HCT116 (cell line): Measurements from ENCODE around the gene MGST2. TPM values are rescaled to one million over a fixed set of nuclear protein-coding genes. Genes with fewer than 3 reads are reported as not detected.

Experiments
- ATAC-seq: fragments of 200-7000 bp; cut with Tn5 transposase; 2 replicates; pipeline ENCODE4 v1.9.1; 2020; ENCODE audit warnings: mild to moderate bottlenecking, moderate library complexity
- BruUV-seq: library from RNA; stranded (reverse); fragments of 400-500 nt; replicated peaks from 2 replicates; lab custom pipeline; 2021; lab: Mats Ljungman, UMichigan
- CTCF ChIA-PET: fragments of 300-600 bp; sonication (Branson Sonifier 250); formaldehyde crosslinking; loops from one replicate; lab custom pipeline; 2021; ENCODE audit warnings: antibody characterized with exemption; lab: Charles Lee
- POLR2A ChIA-PET: fragments of 300-600, 350-600 bp; sonication (Branson Sonifier 250); formaldehyde crosslinking; loops from one replicate; lab custom pipeline; 2021; ENCODE audit warnings: antibody characterized with exemption; lab: Charles Lee
- RAD21 ChIA-PET, 2 experiments: fragments of 300-600 bp; sonication (Branson Sonifier 250); formaldehyde crosslinking; loops; one replicate each; lab custom pipeline; 2023; ENCODE audit warnings: low total read pairs in 2 of 2; ENCODE audit not compliant: uncharacterized antibody in 2 of 2, unreplicated experiment in 2 of 2, low non-redundant PET in 1 of 2; lab: Charles Lee
- DNase-seq: peaks from one replicate; pipeline ENCODE4 v3.0.0-alpha.2; 2010; ENCODE audit warnings: low read depth, low spot score
- H2AFZ ChIP-seq: fragments of 200-600 bp; shearing (Covaris generic), sonication (generic); 2 replicates; pipeline ENCODE4 v1.6.1; 2017; ENCODE audit warnings: low read depth, mixed run types, mixed read lengths, antibody characterized with exemption, low read length; ENCODE audit not compliant: poor library complexity, severe bottlenecking
- H3K27ac ChIP-seq: 2 replicates; pipeline ENCODE4 v1.5.1; 2012; ENCODE audit warnings: low read depth, low read length
- H3K27me3 ChIP-seq: fragments of 200-600 bp; sonication (generic); 2 replicates; pipeline ENCODE4 v1.6.1; 2016; ENCODE audit warnings: mixed run types, low read length, mixed read lengths; ENCODE audit not compliant: insufficient read depth
- H3K36me3 ChIP-seq, 2 experiments: fragments of 200-500 bp in 1 of 2; fragments of 200-600 bp in 1 of 2; sonication (Bioruptor generic) in 1 of 2; sonication (generic) in 1 of 2; 2 replicates each; pipeline versions ENCODE4 v1.5.1 to v1.6.1; 2014 to 2016; ENCODE audit warnings: low read length in 2 of 2, inconsistent platforms in 1 of 2, mixed read lengths in 1 of 2, mixed run types in 1 of 2; ENCODE audit not compliant: insufficient read depth in 2 of 2, control insufficient read depth in 1 of 2
- H3K4me1 ChIP-seq, 2 experiments: fragments of 200-600 bp in 1 of 2; sonication (generic) in 1 of 2; 2 replicates each; pipeline versions ENCODE4 v1.5.1 to v1.6.1; 2012 to 2017; ENCODE audit warnings: low read length in 2 of 2, inconsistent platforms in 1 of 2, mild to moderate bottlenecking in 1 of 2, mixed read lengths in 1 of 2, mixed run types in 1 of 2, moderate library complexity in 1 of 2; ENCODE audit not compliant: insufficient read depth in 2 of 2, control insufficient read depth in 1 of 2
- H3K4me2 ChIP-seq: fragments of 200-600 bp; sonication (generic); 2 replicates; pipeline ENCODE4 v1.6.1; 2017; ENCODE audit warnings: mixed run types, low read length, mixed read lengths
- H3K4me3 ChIP-seq, 2 experiments: fragments of 200-600 bp in 1 of 2; sonication (generic) in 1 of 2; replicated peaks in 1 of 2; 2 replicates each; pipeline ENCODE4 v1.5.1; 2011 to 2016; ENCODE audit warnings: low read length in 2 of 2, control low read depth in 1 of 2, low read depth in 1 of 2, mild to moderate bottlenecking in 1 of 2, mixed read lengths in 1 of 2, mixed run types in 1 of 2
- H3K79me2 ChIP-seq: fragments of 200-600 bp; sonication (generic); 2 replicates; pipeline ENCODE4 v1.6.1; 2017; ENCODE audit warnings: mild to moderate bottlenecking, mixed run types, low read length, moderate library complexity, mixed read lengths; ENCODE audit not compliant: insufficient read depth
- H3K9ac ChIP-seq: fragments of 200-600 bp; sonication (generic); 2 replicates; pipeline ENCODE4 v1.6.1; 2016; ENCODE audit warnings: low read length, mixed read lengths
- H3K9me2 ChIP-seq: fragments of 200-600 bp; sonication (generic), shearing (Covaris generic); 2 replicates; pipeline ENCODE4 v1.6.1; 2017; ENCODE audit warnings: mixed run types, mild to moderate bottlenecking, moderate library complexity; ENCODE audit not compliant: insufficient read depth
- H3K9me3 ChIP-seq, 2 experiments: fragments of 200-500 bp in 1 of 2; fragments of 200-600 bp in 1 of 2; sonication (Bioruptor generic) in 1 of 2; sonication (generic) in 1 of 2; 2 replicates each; pipeline ENCODE4 v1.6.1; 2014 to 2017; ENCODE audit warnings: low read length in 2 of 2, mixed read lengths in 2 of 2, inconsistent platforms in 1 of 2, low read depth in 1 of 2, mild to moderate bottlenecking in 1 of 2, mixed run types in 1 of 2, moderate library complexity in 1 of 2; ENCODE audit not compliant: control insufficient read depth in 1 of 2, insufficient read depth in 1 of 2
- H4K20me1 ChIP-seq: fragments of 200-600 bp; sonication (generic), shearing (Covaris generic); 2 replicates; pipeline ENCODE4 v1.6.1; 2017; ENCODE audit warnings: mixed run types, mild to moderate bottlenecking, moderate library complexity; ENCODE audit not compliant: insufficient read depth
- CBX3 ChIP-seq: IDR thresholded peaks from 2 replicates; pipeline ENCODE4 v1.6.1; 2012; ENCODE audit warnings: low read depth
- EGR1 ChIP-seq: IDR thresholded peaks from 2 replicates; pipeline ENCODE4 v1.6.1; 2012; ENCODE audit warnings: low read depth
- ELF1 ChIP-seq: IDR thresholded peaks from 2 replicates; pipeline ENCODE4 v1.6.1; 2012; ENCODE audit warnings: low read depth, borderline replicate concordance
- EZH2 ChIP-seq: fragments of 200-600 bp; sonication (generic); IDR thresholded peaks from 2 replicates; pipeline ENCODE4 v1.6.1; 2017; ENCODE audit warnings: antibody characterized with exemption, mixed run types
- JUND ChIP-seq: IDR thresholded peaks from 2 replicates; pipeline ENCODE4 v1.6.1; 2012
- POLR2AphosphoS5 ChIP-seq: IDR thresholded peaks from 2 replicates; pipeline ENCODE4 v1.6.1; 2011; ENCODE audit warnings: mild to moderate bottlenecking, low read depth, low read length, moderate library complexity
- RAD21 ChIP-seq: IDR thresholded peaks from 2 replicates; pipeline ENCODE4 v1.6.1; 2012; ENCODE audit warnings: low read depth, mild to moderate bottlenecking
- SIN3A ChIP-seq: IDR thresholded peaks from 2 replicates; pipeline ENCODE4 v1.6.1; 2012; ENCODE audit warnings: low read depth
- SP1 ChIP-seq: IDR thresholded peaks from 2 replicates; pipeline ENCODE4 v1.6.1; 2012; ENCODE audit warnings: low read depth
- TCF7L2 ChIP-seq: IDR thresholded peaks from 2 replicates; pipeline ENCODE4 v1.7.0; 2011; ENCODE audit warnings: borderline replicate concordance, inconsistent platforms; ENCODE audit not compliant: insufficient read depth, insufficient read length; ENCODE audit errors: extremely low read depth
- YY1 ChIP-seq: IDR thresholded peaks from 2 replicates; pipeline ENCODE4 v1.6.1; 2011; ENCODE audit warnings: low read length, low read depth, moderate library complexity, mild to moderate bottlenecking; ENCODE audit not compliant: insufficient replicate concordance; ENCODE audit errors: extremely low read depth
- ZFX ChIP-seq: fragments of 450-650 bp; IDR thresholded peaks from 2 replicates; pipeline ENCODE4 v1.6.1; 2017
- ZNF274 ChIP-seq: fragments of 200-500 bp; sonication (Bioruptor generic); IDR thresholded peaks from 2 replicates; pipeline ENCODE4 v1.6.1; 2014; ENCODE audit warnings: mild to moderate bottlenecking, low read depth, low read length, inconsistent platforms
- intact Hi-C: fragments of 100-400 bp; cut with micrococcal nuclease; formaldehyde crosslinking; loops from 2 replicates; pipeline ENCODE4 v1.10.0; 2022
- total RNA-seq: library from RNA; stranded (reverse); gene quantifications from one replicate; pipeline ENCODE4 v1.2.1, GENCODE V29; 2021; ENCODE audit not compliant: unreplicated experiment
- TF ChIP-seq, protein P1 (sequence below): IDR thresholded peaks from 2 replicates; pipeline ENCODE4 v1.6.1; 2012
- TF ChIP-seq, protein P2 (sequence below): IDR thresholded peaks from 2 replicates; pipeline ENCODE4 v1.6.1; 2011; ENCODE audit warnings: mild to moderate bottlenecking, low read length, moderate library complexity; ENCODE audit not compliant: insufficient replicate concordance; ENCODE audit errors: extremely low read depth
- TF ChIP-seq, protein P3 (sequence below): IDR thresholded peaks from 2 replicates; pipeline ENCODE4 v1.6.1; 2012
- TF ChIP-seq, protein P4 (sequence below), 3 experiments: fragments of 200-600 bp in 1 of 3; sonication (generic) in 1 of 3; IDR thresholded peaks in 2 of 3; conservative IDR thresholded peaks in 1 of 3; 2 replicates each; pipeline ENCODE4 v1.5.1; 2012 to 2017; ENCODE audit warnings: low read depth in 2 of 3, low read length in 2 of 3, antibody characterized with exemption in 1 of 3, borderline replicate concordance in 1 of 3, control low read depth in 1 of 3, mild to moderate bottlenecking in 1 of 3, mixed read lengths in 1 of 3, mixed run types in 1 of 3, moderate library complexity in 1 of 3; ENCODE audit not compliant: insufficient read depth in 1 of 3

Gene MGST2
- total RNA-seq, 1 experiment from 2014 or later: 24.3 TPM

DNA sequence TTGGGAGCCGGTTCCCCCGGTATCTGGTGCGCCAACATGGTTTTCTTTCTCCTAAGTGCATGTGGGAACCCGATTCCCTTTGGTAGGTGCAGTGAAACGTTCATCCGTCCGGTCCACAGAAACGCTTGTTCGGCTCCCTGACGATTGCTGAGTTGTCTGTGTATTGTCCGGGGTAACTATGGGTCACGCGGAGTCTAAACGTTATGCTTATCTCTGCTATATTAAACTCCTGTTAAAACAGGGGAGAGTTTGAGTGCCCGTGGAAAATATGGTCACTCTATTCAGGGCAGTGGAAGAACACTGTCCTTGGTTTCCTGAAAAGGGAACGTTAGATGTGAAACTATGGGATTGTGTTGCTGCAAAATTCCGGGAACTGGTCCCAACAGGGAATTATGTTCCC lies 32.4 kb upstream of the MGST2 start (continued):
- no peak for TF ChIP-seq ZFX
- TF ChIP-seq TCF7L2: no peak
- no peak for TF ChIP-seq EZH2
- no peak for TF ChIP-seq CBX3
- TF ChIP-seq ZNF274: no peak
- no peak for TF ChIP-seq SP1

DNA sequence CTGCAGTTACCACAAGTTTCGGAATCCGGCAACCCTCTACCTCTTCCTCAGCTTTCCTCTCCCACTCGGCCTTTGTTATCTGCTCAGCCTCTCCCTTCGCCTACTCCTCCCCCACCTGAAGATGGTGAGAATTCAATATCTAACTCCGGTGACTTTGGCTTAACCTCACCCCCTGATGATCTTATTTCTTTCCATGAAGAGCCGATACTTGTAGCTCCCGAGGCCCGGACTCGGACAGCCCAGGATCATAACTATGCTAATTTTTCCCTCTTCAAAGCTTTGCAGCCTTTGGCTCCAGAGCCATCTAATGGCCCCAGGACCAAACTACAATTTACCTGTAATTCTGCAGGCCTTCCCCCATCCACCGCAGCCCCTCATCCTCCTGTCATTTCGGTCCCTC lies 32.0 kb upstream of the MGST2 start:
- Histone ChIP-seq H4K20me1 (no peaks in the 10 kb centered on the region), H2AFZ (no peak overlapping the region), H3K9me3 (no peaks in the 10 kb centered on the region), H3K36me3 (no peaks in the 10 kb centered on the region), H3K4me1 (no peaks in the 10 kb centered on the region), H3K4me2 (no peak overlapping the region), H3K4me3 (no peak overlapping the region), H3K9me2 (no peaks in the 10 kb centered on the region), H3K9ac (no peak overlapping the region), H3K79me2 (no peaks in the 10 kb centered on the region), H3K27ac (no peak overlapping the region), H3K27me3 (no peaks in the 10 kb centered on the region)
- no TSS peak for BruUV-seq
- intact Hi-C loops: no loop called here
- ATAC-seq (peak; percentile 87), DNase-seq (no peak)
- ChIA-PET RAD21 (no interaction called here), POLR2A (no interaction called here), CTCF (interaction anchor here (0.6 to 1.7 kb wide), 7 partner anchors 14 to 603 kb away, joined by 3 to 16 read pairs (median 4); no protein-coding TSS in a partner anchor)
- TF ChIP-seq SIN3A: no peak
- TF ChIP-seq JUND: no peak
- no peak for TF ChIP-seq EGR1
- TF ChIP-seq, protein P1, sequence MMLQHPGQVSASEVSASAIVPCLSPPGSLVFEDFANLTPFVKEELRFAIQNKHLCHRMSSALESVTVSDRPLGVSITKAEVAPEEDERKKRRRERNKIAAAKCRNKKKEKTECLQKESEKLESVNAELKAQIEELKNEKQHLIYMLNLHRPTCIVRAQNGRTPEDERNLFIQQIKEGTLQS: no peak
- TF ChIP-seq, protein P2, sequence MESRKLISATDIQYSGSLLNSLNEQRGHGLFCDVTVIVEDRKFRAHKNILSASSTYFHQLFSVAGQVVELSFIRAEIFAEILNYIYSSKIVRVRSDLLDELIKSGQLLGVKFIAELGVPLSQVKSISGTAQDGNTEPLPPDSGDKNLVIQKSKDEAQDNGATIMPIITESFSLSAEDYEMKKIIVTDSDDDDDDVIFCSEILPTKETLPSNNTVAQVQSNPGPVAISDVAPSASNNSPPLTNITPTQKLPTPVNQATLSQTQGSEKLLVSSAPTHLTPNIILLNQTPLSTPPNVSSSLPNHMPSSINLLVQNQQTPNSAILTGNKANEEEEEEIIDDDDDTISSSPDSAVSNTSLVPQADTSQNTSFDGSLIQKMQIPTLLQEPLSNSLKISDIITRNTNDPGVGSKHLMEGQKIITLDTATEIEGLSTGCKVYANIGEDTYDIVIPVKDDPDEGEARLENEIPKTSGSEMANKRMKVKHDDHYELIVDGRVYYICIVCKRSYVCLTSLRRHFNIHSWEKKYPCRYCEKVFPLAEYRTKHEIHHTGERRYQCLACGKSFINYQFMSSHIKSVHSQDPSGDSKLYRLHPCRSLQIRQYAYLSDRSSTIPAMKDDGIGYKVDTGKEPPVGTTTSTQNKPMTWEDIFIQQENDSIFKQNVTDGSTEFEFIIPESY: no peak
- TF ChIP-seq, protein P3, sequence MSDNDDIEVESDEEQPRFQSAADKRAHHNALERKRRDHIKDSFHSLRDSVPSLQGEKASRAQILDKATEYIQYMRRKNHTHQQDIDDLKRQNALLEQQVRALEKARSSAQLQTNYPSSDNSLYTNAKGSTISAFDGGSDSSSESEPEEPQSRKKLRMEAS: no peak
- TF ChIP-seq POLR2AphosphoS5: no peak
- no peak for TF ChIP-seq ZNF274
- TF ChIP-seq ELF1: no peak
- no peak for TF ChIP-seq SP1
- no peak for TF ChIP-seq EZH2
- TF ChIP-seq, protein P4, sequence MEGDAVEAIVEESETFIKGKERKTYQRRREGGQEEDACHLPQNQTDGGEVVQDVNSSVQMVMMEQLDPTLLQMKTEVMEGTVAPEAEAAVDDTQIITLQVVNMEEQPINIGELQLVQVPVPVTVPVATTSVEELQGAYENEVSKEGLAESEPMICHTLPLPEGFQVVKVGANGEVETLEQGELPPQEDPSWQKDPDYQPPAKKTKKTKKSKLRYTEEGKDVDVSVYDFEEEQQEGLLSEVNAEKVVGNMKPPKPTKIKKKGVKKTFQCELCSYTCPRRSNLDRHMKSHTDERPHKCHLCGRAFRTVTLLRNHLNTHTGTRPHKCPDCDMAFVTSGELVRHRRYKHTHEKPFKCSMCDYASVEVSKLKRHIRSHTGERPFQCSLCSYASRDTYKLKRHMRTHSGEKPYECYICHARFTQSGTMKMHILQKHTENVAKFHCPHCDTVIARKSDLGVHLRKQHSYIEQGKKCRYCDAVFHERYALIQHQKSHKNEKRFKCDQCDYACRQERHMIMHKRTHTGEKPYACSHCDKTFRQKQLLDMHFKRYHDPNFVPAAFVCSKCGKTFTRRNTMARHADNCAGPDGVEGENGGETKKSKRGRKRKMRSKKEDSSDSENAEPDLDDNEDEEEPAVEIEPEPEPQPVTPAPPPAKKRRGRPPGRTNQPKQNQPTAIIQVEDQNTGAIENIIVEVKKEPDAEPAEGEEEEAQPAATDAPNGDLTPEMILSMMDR (IDR thresholded peaks at IDR 0.05 in 2 of 3, conservative IDR thresholded peaks at IDR 0.05 in 1 of 3; ENCODE audit: borderline replicate concordance in 1 of 3, insufficient read depth in 1 of 3, low read depth in 2 of 3, low read length in 2 of 3): peak; percentile 34 to 49 (median 44); a peak in 4 of 6 replicates
- peak; percentile 23 for TF ChIP-seq TCF7L2
- peak; percentile 70 for TF ChIP-seq RAD21
- TF ChIP-seq YY1: no peak
- no peak for TF ChIP-seq CBX3
